Retina (tissue), 1 donor: ENCODE data around the gene SLC22A4.

Experiments
- DNase-seq: peaks from one replicate; pipeline ENCODE4 v3.0.0-alpha.2; 2016

The SLC22A4 gene

DNA sequence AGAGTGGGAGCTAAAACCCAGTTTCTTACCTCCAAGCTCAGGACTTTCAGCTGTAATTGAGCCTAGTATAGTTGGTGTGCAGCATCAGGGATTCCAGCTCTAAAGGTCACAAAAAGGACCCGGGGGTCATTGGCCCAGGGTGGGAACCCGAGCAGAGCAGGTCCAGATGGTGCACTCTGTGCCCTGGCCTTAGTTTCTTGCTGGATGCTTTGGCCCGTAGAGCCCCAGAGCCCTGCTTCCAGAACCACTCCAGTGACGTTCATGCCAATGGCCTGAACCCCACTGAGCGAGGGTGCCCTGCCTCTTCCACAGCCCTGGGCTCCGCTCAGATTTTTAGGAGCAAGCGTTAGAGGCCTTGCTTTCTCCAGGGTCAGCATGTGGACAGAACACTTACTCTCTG lies 83.5 kb downstream of the SLC22A4 start:
- DNase-seq: no peak

DNA sequence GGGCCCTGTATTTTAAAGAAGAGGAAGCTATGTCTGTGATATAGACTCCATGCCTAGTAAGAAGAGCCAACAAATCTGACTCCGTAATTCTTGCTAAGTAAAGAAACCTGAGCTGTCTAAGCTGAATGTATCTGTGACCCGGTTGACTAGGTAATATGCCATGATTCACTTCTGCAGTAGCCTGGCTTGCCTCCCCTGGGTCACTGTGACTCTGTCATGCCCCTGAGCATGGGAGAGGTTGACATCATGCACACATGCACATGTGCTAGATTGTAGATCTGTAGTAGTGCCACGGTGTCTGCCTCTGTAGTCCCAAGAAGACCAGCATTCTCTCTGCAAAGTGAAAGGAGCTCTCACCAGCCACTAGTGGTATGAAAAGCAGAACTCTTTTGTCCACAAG lies 84.4 kb downstream of the SLC22A4 start:
- no peak for DNase-seq

DNA sequence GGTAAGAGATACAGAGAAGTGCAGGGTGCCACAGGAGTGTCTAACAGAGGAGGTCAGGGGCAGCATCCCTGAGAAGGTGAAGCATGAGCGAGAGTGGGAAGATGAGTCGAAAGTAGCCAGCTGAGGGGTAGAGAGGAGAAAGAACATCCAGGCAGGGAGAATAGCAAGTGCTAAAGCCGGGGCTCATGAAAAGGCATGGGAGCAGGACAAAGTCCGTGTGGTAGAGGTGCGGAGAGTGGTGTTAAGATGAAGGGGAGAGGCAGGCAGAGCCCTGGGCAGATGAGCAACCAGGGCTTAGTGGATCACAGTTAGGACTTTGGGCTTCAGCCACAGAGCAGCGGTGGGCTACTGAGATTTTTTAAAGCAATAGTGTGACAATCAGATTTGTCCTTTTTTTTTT lies 85.9 kb downstream of the SLC22A4 start:
- no peak for DNase-seq

DNA sequence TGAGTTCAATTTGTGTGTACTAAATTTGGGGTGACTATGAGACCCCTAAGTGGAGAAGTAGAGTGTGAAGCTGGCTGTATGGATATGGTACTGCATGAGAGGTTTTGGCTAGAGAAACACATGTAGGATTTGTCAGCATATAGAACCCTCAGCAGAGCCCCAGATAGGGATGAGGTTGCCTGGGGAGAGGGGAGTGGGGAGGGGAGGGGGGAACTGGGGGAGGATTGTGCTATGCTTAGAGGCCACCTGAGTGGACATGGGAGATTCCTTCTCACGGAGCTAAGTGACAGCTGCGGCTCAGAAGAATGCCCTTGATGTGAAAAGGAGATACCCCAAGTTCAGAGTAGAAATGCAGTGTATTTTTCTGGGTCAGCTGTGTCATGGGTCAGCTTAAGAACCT lies 86.5 kb downstream of the SLC22A4 start:
- DNase-seq: no peak

DNA sequence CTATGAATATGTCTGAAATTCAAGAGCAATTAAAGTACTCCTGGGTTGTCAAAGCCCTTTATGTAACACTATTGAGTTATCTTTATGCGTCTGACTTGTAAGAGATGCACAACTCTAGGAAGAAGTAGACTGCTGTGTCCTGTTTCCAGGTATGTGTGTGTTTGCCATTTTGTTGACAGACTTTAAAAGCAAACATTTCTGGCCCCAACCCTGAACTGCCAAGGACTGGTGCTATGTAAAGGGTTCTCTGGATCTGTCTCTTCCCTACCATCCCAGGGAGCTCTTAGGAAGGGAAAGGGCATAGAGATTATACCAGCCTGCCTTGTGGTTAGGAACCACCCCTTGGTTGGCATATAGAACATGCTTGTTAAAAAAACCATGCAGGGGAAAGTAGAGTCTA lies 87.4 kb downstream of the SLC22A4 start:
- no peak for DNase-seq

DNA sequence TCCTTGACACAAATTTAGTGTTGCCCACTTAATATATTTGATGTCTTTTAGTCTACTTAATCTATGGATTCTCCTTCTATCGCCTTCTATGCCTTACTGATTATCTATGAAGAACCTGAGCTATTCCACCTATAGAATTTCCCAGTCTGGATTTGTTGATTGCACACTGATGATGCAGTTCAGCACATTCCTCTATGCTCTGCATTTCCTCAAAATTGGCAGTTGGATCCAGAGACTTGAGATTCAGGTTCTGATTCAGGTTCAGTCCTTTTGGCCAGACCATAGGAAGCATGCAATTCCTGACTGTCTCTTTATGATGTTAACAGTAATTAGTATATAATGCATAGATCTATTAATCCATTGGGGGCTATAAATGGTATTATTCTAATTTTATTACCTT lies 89.1 kb downstream of the SLC22A4 start:
- DNase-seq: no peak

DNA sequence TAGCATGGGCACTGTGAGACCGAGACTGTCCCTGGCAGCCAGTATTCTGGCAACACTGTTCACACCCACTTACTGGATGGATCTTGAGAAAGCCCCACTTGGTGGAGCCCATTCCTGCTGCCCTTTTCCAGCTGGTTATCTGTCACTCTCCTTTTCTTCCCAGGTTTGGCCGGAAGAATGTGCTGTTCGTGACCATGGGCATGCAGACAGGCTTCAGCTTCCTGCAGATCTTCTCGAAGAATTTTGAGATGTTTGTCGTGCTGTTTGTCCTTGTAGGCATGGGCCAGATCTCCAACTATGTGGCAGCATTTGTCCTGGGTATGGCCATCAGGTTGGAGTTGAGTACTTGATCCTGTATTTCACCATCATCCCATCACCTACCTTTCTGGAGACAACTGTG lies 89.8 kb downstream of the SLC22A4 start:
- no peak for DNase-seq

DNA sequence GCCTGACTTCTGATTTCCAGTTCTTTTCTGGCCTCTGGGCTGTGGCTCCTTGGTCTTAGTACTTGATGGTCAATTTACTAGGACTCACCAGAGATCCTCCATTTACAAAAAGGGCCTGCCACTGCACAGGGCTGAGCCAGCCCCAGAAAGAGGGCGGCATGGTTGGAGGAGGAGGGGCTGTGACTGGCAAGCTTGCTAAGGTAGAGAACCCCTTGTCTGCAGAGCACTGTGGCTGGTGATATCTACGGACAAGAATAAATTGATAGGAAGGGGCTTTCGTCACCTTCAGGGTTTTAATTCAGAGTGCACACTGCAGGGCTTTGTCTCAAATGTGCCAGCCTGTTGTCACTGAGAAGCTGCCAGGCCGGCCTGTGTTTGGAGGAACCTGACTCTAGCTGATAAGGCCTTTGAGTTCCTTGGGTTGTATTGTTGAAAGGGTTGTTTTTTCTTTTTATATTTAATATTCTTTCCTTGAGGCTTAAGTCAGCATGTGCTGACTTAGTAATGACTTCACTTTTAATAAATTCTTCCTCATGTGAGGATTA lies 90.4 kb downstream of the SLC22A4 start:
- DNase-seq: no peak

DNA sequence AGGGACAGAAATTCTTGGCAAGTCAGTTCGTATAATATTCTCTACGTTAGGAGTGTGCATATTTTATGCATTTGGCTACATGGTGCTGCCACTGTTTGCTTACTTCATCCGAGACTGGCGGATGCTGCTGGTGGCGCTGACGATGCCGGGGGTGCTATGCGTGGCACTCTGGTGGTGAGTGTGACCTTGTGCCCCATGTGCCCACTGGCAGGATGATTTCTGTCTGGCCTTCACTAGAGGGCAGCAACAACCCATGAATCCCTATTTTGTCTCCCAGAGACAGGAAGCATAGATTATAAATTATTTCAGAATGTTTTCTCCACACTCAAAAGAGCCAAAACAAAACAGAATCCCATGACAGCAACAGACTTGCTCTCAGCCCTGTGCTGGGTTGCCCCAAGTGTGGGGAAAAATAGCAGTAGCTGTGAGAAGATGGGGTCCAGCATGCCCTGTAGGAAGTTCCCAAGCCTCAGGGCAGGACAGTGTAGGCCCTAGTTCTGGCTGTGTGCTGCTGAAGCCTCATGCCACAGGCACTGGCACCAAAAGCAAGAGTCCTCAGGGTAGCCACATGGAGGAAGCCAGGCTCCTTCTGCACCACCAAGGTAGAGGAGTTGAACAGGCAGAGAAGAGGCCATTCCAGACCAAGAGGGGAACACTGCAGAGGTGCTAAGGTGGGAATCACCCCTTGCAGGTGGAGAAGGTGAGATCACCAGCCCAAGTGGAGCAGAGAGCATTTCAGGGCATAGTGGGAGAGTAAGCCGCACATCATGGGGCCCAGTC lies 91.3 kb downstream of the SLC22A4 start:
- peak; percentile 68 for DNase-seq

DNA sequence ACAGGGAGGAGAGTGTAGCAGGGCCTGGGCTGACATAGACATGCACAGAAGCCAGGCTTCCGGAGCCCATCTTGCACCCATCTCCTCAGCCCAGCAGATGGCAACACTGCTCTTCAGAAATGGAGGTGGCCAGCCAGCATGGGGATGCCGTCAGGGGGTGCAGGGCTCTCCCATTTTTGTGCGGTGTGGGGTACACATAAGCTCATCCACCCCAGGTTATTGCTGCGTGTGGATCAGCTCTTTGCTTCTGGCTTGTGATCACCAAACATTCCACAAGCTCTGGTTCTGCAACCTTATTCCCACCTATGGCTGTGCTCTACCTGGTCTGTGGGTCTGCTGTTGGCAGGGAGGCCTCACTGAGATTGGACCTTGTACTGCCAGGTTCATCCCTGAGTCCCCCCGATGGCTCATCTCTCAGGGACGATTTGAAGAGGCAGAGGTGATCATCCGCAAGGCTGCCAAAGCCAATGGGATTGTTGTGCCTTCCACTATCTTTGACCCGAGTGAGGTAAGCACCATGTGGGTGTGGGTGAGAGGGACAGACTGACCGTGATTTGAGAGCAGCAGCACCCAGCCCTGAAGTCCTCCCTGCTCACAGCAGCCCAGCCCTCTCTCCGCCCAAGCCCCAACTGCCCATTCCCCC lies 92.6 kb downstream of the SLC22A4 start:
- peak; percentile 77 for DNase-seq

DNA sequence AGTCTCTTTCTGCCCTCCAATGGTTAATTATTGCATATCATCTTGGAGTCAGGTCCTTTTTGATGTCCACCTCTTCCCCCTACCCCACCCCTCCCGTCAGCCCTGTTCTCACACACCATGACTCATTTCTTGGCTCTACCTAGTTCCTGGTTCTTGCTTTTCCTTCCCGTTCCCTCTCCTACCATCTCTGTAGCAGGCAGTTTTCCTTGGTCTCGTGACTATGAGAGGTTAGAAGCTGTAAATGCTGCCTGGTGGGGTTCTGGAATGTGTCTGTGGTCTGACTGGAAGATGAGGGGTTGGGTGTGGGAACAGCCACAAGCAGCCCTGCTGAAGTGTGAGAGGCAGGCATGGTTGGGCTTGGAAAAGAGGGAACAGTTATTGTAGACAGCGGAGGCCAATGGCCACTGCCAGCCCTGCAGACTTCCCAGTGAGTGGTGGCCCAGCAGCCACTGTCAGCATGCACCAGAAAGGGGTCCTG lies 93.5 kb downstream of the SLC22A4 start:
- no peak for DNase-seq

DNA sequence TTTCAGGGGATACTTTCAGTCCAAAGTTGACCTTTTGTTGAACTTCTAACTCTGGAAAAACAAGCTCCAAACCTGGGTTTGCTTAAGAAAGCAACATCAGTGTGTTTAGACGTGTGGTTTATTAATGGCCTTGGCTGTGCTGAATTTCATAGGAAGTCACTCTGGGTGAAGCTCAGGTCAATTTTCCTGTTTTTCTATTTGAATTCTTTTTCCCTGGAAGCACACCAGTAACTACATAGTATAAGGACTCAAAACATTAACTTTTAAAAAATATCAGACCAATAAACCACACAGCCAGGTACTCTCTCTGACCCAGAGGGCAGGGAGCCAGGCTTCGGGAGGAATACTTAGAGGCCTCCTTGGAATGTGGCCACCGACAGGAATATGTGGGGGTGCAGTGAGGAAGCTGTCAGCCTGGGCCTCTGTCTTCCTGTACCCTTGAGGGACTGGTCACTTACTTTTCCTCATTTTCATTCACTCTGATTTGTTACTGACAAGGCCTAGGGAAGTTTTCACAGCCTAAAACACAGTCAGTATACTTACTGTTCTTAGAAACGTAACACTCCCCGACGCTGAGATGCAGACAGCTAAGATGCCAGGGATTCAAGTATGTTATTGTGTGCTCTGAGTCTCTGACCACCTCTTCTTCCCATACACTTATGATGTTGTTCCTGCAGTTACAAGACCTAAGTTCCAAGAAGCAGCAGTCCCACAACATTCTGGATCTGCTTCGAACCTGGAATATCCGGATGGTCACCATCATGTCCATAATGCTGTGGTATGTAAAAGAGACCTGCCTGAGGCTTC lies 94.3 kb downstream of the SLC22A4 start:
- no peak for DNase-seq

DNA sequence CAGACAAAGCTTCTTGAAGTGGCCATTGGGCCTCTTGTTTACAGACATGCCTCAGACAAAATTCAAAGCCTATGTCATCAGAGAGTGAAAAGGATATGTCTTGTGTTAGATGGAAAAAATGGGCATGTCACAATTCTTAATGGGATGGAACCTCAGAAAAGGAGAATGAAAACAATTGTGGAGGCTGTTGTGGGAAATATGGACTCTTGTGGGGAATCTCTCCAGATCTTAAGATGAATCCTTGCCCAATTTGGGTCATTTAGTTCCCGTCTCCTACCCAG lies 94.8 kb downstream of the SLC22A4 start:
- no peak for DNase-seq

DNA sequence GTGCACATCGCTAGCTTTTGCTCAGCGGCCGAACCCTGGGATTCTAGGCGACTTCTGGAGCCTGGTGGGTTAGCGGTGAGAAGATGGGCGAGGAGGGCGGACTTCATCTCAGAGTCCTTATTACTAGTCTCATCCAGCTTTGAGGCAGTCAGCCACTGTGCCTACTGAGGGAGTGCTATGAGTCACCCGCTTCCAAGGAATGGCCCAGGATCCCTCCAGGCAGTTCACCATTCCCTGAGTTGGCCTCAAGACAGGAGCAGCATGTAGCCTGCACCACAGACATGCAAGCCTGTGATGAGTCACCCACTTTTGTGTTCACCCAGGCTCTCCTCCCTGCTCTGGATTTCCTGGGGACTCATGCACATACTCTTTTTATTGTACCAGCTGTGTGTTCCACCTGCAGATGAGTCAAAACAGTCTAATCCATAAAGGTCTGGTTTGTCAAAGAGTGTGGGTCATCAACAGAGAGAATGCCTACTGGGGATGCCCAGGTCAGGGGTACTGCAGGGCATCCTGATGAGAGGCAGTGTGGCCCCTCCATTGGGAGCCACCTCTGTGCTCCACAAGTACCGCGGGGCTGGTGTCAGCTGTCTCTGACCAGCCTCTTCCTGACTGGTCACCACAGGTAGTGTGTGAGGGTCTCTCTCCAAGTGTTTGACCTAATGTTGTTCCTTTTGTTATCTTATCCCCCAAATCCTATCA lies 95.5 kb downstream of the SLC22A4 start:
- no peak for DNase-seq

DNA sequence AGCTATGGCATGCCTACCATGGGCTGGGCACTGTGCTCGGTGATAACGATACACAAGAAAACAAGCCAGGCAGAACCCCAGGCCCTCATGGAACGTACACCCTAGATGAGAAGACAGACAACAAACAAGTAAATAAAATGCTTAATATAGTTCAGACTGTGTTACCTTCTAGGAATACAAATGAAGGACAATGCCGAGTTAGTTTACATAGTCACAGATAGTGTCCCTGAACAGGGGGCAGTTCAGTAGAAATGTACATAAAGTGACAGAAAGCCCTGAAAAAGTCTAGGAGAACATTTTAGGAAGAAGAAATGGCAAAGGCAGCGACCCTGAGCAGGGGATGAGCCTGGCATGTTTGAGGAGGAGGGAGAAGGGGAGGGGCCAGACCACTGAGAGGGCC lies 97.1 kb downstream of the SLC22A4 start:
- DNase-seq: peak; percentile 1

DNA sequence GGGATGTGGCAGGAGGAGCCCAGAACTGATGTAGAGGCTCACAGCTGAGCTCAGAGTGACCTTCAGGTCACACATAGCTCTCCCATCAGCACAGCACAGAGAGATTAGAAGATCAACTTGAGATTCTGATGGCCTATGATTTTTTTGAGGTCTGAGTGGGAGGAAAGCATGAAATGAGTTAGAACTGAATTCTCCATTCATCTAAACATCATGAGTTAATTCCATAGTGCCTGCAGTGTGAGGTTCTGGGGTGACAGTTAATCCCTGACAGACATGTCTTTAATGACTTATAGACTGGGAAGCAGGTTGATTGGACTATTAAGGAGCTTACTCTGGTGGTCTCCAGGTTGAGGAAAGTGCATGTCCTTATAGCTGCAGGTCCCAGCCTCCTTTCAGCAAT lies 97.7 kb downstream of the SLC22A4 start:
- DNase-seq: no peak

DNA sequence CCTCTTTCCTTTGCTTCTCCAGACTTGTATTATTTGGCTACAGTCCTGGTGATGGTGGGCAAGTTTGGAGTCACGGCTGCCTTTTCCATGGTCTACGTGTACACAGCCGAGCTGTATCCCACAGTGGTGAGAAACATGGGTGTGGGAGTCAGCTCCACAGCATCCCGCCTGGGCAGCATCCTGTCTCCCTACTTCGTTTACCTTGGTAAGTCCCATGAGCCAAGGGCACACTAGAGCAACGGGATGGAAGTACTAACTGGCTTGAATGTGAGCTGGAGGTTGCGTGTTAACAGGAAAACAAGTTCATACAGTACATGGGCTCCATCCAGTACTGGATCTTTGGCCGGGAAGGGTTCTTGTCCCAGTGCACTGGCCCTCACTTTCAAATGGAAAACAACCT lies 98.2 kb downstream of the SLC22A4 start:
- no peak for DNase-seq

DNA sequence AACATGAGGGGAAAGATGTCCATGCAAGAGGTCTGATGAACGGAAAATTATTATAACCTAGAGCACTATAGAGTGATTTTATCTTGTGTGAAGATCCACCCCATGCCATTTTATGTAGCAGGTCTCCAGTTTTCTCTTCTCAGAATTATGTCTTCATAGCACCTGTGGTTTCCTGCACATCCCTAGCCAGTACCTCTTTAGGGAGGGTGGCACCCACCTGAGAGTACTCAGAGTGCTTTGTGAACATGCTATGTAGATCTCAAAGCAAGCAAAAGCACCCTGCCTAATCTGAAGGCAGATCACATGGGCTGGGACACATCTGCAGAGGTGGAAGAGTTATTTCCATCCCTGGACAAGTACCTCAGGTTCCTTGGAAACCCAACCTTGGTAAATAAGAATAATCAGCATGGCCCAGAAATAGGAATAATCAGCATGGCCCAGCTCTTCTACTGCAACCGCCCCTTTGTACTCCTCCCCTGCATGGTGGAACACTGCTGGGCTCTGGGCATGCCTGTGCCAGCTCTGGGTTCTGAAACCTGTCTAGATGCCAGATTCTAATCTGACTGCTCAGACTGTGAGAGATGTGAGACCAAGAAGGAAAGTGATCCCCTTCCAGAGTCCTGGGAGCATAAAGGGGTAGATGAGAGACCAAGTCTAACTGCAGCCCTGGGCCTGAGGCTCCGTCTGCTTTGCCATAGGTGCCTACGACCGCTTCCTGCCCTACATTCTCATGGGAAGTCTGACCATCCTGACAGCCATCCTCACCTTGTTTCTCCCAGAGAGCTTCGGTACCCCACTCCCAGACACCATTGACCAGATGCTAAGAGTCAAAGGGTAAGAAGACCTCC lies 99.0 kb downstream of the SLC22A4 start:
- DNase-seq: no peak
